Activated CD8-positive, alpha-beta T cell treated with anti-CD3 and anti-CD28 coated beads for 36 hours (primary cell): ENCODE results near the gene OR2Y1. TPM values are rescaled to one million over a fixed set of nuclear protein-coding genes. Genes with fewer than 3 reads are reported as not detected.
"Not testable (repeated sequence)": the region's sequence is repeated elsewhere in the genome, so short reads cannot be mapped to it uniquely, and the experiment has no call there.

Experiments
- ATAC-seq: fragments of 200-7000 bp; cut with Tn5 transposase; one replicate; pipeline ENCODE4 v1.10.0; 2021; ENCODE audit warnings: mild to moderate bottlenecking, moderate library complexity
- CTCF ChIA-PET: fragments of 350-600 bp; sonication (Branson Sonifier 250); formaldehyde crosslinking; loops from one replicate; lab custom pipeline; 2021; ENCODE audit warnings: antibody characterized with exemption; lab: Charles Lee
- POLR2A ChIA-PET: fragments of 350-600 bp; sonication (Branson Sonifier 250); formaldehyde crosslinking; loops from one replicate; lab custom pipeline; 2021; ENCODE audit warnings: antibody characterized with exemption; lab: Charles Lee
- DNase-seq: peaks from one replicate; pipeline ENCODE4 v3.0.0-alpha.2; 2020
- H3K27ac Mint-ChIP-seq: one replicate; pipeline ENCODE4 v1.8.0; 2021; ENCODE audit warnings: mild to moderate bottlenecking, mixed read lengths
- H3K27me3 Mint-ChIP-seq: one replicate; pipeline ENCODE4 v1.8.0; 2021; ENCODE audit warnings: mixed read lengths
- H3K36me3 Mint-ChIP-seq: one replicate; pipeline ENCODE4 v1.8.0; 2021; ENCODE audit warnings: low read depth, mixed read lengths
- H3K4me1 Mint-ChIP-seq: one replicate; pipeline ENCODE4 v1.8.0; 2021; ENCODE audit warnings: low read depth, mixed read lengths
- H3K4me3 Mint-ChIP-seq: one replicate; pipeline ENCODE4 v1.8.0; 2021; ENCODE audit warnings: mild to moderate bottlenecking, moderate library complexity, mixed read lengths
- H3K9me3 Mint-ChIP-seq: one replicate; pipeline ENCODE4 v1.8.0; 2021; ENCODE audit warnings: mixed read lengths
- CTCF ChIP-seq: fragments of 200-600 bp; IDR thresholded peaks from one replicate; pipeline ENCODE4 v1.8.0; 2022; ENCODE audit warnings: antibody characterized with exemption, mild to moderate bottlenecking
- intact Hi-C: fragments of 100-400 bp; cut with micrococcal nuclease; formaldehyde crosslinking; loops from one replicate; pipeline ENCODE4 v1.10.0; 2022
- total RNA-seq, 2 experiments: library from RNA; stranded (reverse); gene quantifications; one replicate each; pipeline ENCODE4 v1.2.3, GENCODE V29; 2021

The OR2Y1 gene
- total RNA-seq, 2 experiments from 2014 or later, result not detected

DNA sequence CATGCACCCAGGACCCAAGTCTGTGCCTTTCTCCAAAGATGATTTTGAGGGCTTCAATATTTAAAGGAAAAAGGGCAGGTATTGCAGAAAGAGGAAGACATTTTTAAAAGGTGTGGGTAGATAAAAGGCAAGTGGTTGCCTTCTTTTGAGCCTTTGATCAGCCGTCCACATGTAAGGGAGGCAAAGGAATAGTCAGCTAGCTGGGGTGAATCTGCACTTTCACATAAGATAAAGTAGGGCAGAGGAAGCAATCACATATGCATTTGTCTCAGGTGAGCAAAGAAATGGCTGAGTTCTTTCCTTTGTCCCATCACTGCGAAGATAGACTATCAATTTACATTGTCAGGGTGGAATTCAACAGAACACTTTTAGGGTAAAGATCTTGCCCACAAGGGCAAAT is 42.9 kb upstream of the OR2Y1 start:
- H3K27me3 Mint-ChIP-seq, result no peaks in the 10 kb centered on the region
- ATAC-seq, result no peak
- peaks cover 29% of the 10 kb centered on the region for H3K4me1 Mint-ChIP-seq
- no peak for DNase-seq
- H3K9me3 Mint-ChIP-seq, result no peaks in the 10 kb centered on the region
- no peaks in the 10 kb centered on the region for H3K36me3 Mint-ChIP-seq
- no peak overlapping the region for H3K27ac Mint-ChIP-seq
- ChIA-PET POLR2A (no interaction called here), CTCF (interaction anchor here (0.6 kb wide), 1 partner anchor 298 kb away, joined by 3 read pairs; no protein-coding TSS in a partner anchor)
- TF ChIP-seq CTCF, result no peak
- intact Hi-C loops, result no loop called here
- no peak overlapping the region for H3K4me3 Mint-ChIP-seq

DNA sequence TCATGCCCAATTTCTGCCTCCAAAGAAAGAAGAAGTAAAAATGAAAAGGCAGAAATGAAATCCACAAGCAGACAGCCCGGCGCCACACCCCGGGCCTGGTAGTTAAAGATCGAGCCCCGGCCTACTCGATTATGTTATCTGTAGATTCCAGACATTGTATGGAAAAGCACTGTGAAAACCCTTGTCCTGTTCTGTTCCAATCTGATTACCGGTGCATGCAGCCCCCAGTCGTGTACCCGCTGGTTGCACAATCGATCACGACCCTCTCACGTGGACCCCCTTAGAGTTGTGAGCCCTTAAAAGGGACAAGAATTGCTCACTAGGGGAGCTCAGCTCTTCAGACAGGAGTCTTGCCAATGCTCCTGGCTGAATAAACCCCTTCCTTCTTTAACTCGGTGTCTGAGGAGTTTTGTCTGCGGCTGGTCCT is 42.1 kb upstream of the OR2Y1 start:
- CTCF ChIA-PET, DNase-seq, ATAC-seq, H3K9me3 Mint-ChIP-seq, H3K27me3 Mint-ChIP-seq, H3K4me3 Mint-ChIP-seq, H3K27ac Mint-ChIP-seq, intact Hi-C loops, H3K36me3 Mint-ChIP-seq: not testable (repeated sequence)
- H3K4me1 Mint-ChIP-seq, result peaks cover 23% of the 10 kb centered on the region
- POLR2A ChIA-PET, result interaction anchor here (0.6 kb wide), 1 partner anchor 123 kb away, joined by 3 read pairs; no protein-coding TSS in a partner anchor

DNA sequence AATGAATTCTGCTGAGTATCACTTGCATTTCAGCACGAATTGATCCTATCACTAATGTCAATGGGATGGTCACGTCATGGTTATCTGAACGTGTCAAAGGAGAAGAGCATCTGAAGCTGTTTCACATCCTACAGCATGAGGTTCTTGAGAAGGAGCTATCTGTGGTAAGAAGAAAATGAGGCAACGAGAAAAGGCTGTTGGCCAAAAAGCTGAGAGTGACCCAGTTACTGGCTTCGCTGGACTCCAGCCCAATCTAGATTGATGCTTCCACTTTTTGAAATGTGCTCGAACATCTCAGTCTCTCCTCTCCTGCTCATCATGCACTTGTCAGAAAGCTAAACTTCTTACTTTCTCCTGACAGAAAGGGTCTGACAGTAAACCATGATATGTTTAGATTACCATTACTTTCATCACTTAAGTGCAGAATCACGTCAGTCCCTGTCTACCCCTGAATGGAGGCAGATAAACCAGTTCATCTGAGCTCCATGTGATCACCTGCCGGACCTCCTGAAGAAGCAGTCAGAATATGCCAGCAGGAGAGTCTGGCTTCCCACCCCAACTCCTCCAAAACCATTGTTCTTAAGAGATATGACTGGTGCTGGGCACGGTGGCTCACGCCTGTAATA is 40.2 kb upstream of the OR2Y1 start:
- POLR2A ChIA-PET, result no interaction called here
- Mint-ChIP-seq H3K9me3 (no peaks in the 10 kb centered on the region), H3K36me3 (no peaks in the 10 kb centered on the region), H3K4me1 (peaks cover 8% of the 10 kb centered on the region), H3K27ac (no peak overlapping the region), H3K27me3 (peaks cover 1% of the 10 kb centered on the region), H3K4me3 (no peak overlapping the region)
- CTCF ChIA-PET, result no interaction called here
- no peak for DNase-seq
- intact Hi-C loops, result no loop called here
- no peak for TF ChIP-seq CTCF
- no peak for ATAC-seq

GRCh38 chr5:180777475-180777874 is 37.6 kb upstream of the OR2Y1 start:
- Mint-ChIP-seq H3K4me3 (no peak overlapping the region), H3K9me3 (peaks cover 9% of the 10 kb centered on the region), H3K27me3 (peaks cover 5% of the 10 kb centered on the region), H3K36me3 (no peaks in the 10 kb centered on the region), H3K27ac (no peak overlapping the region), H3K4me1 (no peaks in the 10 kb centered on the region)
- DNase-seq (no peak), ATAC-seq (no peak)
- TF ChIP-seq CTCF, result no peak
- ChIA-PET POLR2A (no interaction called here), CTCF (no interaction called here)
- intact Hi-C loops, result no loop called here

GRCh38 chr5:180776376-180776775 is 36.5 kb upstream of the OR2Y1 start:
- Mint-ChIP-seq H3K36me3 (no peaks in the 10 kb centered on the region), H3K9me3 (peaks cover 14% of the 10 kb centered on the region), H3K4me1 (no peaks in the 10 kb centered on the region), H3K27ac (no peak overlapping the region), H3K27me3 (peaks cover 5% of the 10 kb centered on the region), H3K4me3 (no peak overlapping the region)
- ChIA-PET POLR2A (interaction anchor here (0.7 kb wide), 1 partner anchor 14 kb away, joined by 3 read pairs; no protein-coding TSS in a partner anchor), CTCF (no interaction called here)
- DNase-seq (no peak), ATAC-seq (no peak)
- intact Hi-C loops, result no loop called here
- no peak for TF ChIP-seq CTCF
